Adipose tissue (tissue), 3 donors: Measurements from ENCODE around the gene SQOR. TPM values are rescaled to one million over a fixed set of nuclear protein-coding genes. Genes with fewer than 3 reads are reported as not detected.

Source experiments
- H3K27ac ChIP-seq: one replicate; pipeline ENCODE4 v1.5.1; 2013; ENCODE audit warnings: low read depth, low read length
- WGBS, 3 donors: extraction: QIAGEN DNeasy Blood & Tissue Kit; methylation state at CpG; one replicate each; pipeline ENCODE4 v1.1.7; 2013; 5-methylcytosine and 5-hydroxymethylcytosine counted together
- polyA plus RNA-seq, 3 donors: library from polyadenylated mRNA; stranded (reverse); fragments of 200-250 nt; gene quantifications; one replicate each; pipeline ENCODE4 v1.2.3, GENCODE V29; 2013
- donor health status: healthy with polysubstance abuse.
- donor health status: Bipolar disorder and iron deficiency.
- donor health status: healthy.

SQOR gene
- polyA plus RNA-seq = 10 to 100 TPM; 40.9 to 44.8 (median 43.1) TPM

GRCh38 chr15:45634432-45635190 is at the start of gene SQOR:
Gene SQOR, plus strand, starts transcription at chr15:45635029. Its CDS starts 23,895 bp downstream, at chr15:45658924.
- 1 to 2% (median 2%) methylated on average over 53 of the region's 53 CpGs for WGBS, 3 donors
- peak within 1 kb of the TSS; percentile 74 for H3K27ac ChIP-seq

- 61 to 78% (median 73%) methylated on average over 7 of the region's 7 CpGs for WGBS, 3 donors
Measured at GRCh38 chr15:45585069-45585791, 49.6 kb upstream of the SQOR start.

GRCh38 chr15:45586125-45586524 is 48.7 kb upstream of the SQOR start:
- H3K27ac ChIP-seq = no peak overlapping the region
- 64 to 88% (median 72%) methylated on average over 3 of the region's 3 CpGs for WGBS, 3 donors

More at GRCh38 chr15:45585069-45585791, 49.6 kb upstream of the SQOR start:
- no peak overlapping the region for H3K27ac ChIP-seq

GRCh38 chr15:45586601-45587094 is 48.2 kb upstream of the SQOR start:
- H3K27ac ChIP-seq = peak overlapping the region; percentile 99
- WGBS, 3 donors = 1% methylated on average over 14 of the region's 14 CpGs

GRCh38 chr15:45587095-45587862 is 47.5 kb upstream of the SQOR start, which contains the start of gene BLOC1S6:
Gene BLOC1S6, plus strand, starts transcription at chr15:45587379. Its CDS starts 65 bp downstream, at chr15:45587444.
- WGBS, 3 donors = 0 to 1% (median 1%) methylated on average over 62 of the region's 62 CpGs
- H3K27ac ChIP-seq = peak within 1 kb of the TSS; percentile 99

GRCh38 chr15:45587863-45588170 is 47.0 kb upstream of the SQOR start:
- H3K27ac ChIP-seq = no peak overlapping the region
- WGBS, 3 donors = 0% methylated on average over 4 of the region's 4 CpGs

GRCh38 chr15:45588219-45588875 is 46.5 kb upstream of the SQOR start:
- WGBS, 3 donors = 13 to 40% (median 38%) methylated on average over 6 of the region's 6 CpGs
- no peak overlapping the region for H3K27ac ChIP-seq

GRCh38 chr15:45589256-45589655 is 45.6 kb upstream of the SQOR start:
- WGBS, 3 donors = 65 to 80% (median 66%) methylated on average over 5 of the region's 5 CpGs
- no peak overlapping the region for H3K27ac ChIP-seq

- H3K27ac ChIP-seq = no peak overlapping the region
- WGBS, 3 donors = 86 to 92% (median 91%) methylated on average over 2 of the region's 2 CpGs
Measured at GRCh38 chr15:45594319-45594718, 40.5 kb upstream of the SQOR start.

- no peak overlapping the region for H3K27ac ChIP-seq
- 87 to 95% (median 95%) methylated on average over 2 of the region's 2 CpGs for WGBS, 3 donors
Measured at GRCh38 chr15:45594835-45595530, 39.8 kb upstream of the SQOR start.

- 86 to 93% (median 88%) methylated on average over 3 of the region's 3 CpGs for WGBS, 3 donors
- H3K27ac ChIP-seq = no peak overlapping the region
Measured at GRCh38 chr15:45603881-45604280, 30.9 kb upstream of the SQOR start.

GRCh38 chr15:45604326-45604725 is 30.5 kb upstream of the SQOR start:
- no peak overlapping the region for H3K27ac ChIP-seq
- WGBS, 3 donors = 50 to 100% (median 54%) methylated on average over 1 of the region's 1 CpG

- H3K27ac ChIP-seq = no peak overlapping the region
- WGBS, 3 donors = 67 to 84% (median 80%) methylated on average over 3 of the region's 3 CpGs
Measured at GRCh38 chr15:45606413-45606812, 28.4 kb upstream of the SQOR start.

GRCh38 chr15:45606841-45607240 is 28.0 kb upstream of the SQOR start:
- WGBS, 3 donors = 83 to 90% (median 90%) methylated on average over 1 of the region's 1 CpG
- no peak overlapping the region for H3K27ac ChIP-seq

GRCh38 chr15:45611305-45611704 is 23.5 kb upstream of the SQOR start:
- H3K27ac ChIP-seq = no peak overlapping the region
- WGBS, 3 donors = 23 to 25% (median 24%) methylated on average over 4 of the region's 4 CpGs

GRCh38 chr15:45612790-45613415 is 21.9 kb upstream of the SQOR start:
- 66 to 82% (median 75%) methylated on average over 1 of the region's 1 CpG for WGBS, 3 donors
- H3K27ac ChIP-seq = no peak overlapping the region

- WGBS, 3 donors = 75 to 83% (median 81%) methylated on average over 3 of the region's 3 CpGs
- no peak overlapping the region for H3K27ac ChIP-seq
Measured at GRCh38 chr15:45616901-45617323, 17.9 kb upstream of the SQOR start.
